Lower lobe of right lung (tissue), 2 donors: ENCODE measurements around the gene ACTL8. TPM values are rescaled to one million over a fixed set of nuclear protein-coding genes. Genes with fewer than 3 reads are reported as not detected.

Source experiments
- ATAC-seq, 2 donors: fragments of 200-7000 bp; cut with Tn5 transposase; one replicate each; pipeline ENCODE4 v1.9.1; 2020 to 2022; ENCODE audit warnings: mild to moderate bottlenecking in 2 of 2, moderate library complexity in 2 of 2
- DNase-seq: peaks from one replicate; pipeline ENCODE4 v3.0.0-alpha.2; 2020
- H3K27ac ChIP-seq: fragments of 200-600 bp; one replicate; pipeline ENCODE4 v1.8.0; 2022
- H3K27me3 ChIP-seq: fragments of 200-600 bp; one replicate; pipeline ENCODE4 v1.8.0; 2022; ENCODE audit warnings: low read depth
- H3K36me3 ChIP-seq: fragments of 200-600 bp; one replicate; pipeline ENCODE4 v1.8.0; 2022; ENCODE audit warnings: mild to moderate bottlenecking
- H3K4me1 ChIP-seq: fragments of 200-600 bp; one replicate; pipeline ENCODE4 v1.8.0; 2022
- H3K4me3 ChIP-seq: fragments of 200-600 bp; one replicate; pipeline ENCODE4 v1.8.0; 2022; ENCODE audit warnings: mild to moderate bottlenecking
- H3K9me3 ChIP-seq: fragments of 200-600 bp; one replicate; pipeline ENCODE4 v1.8.0; 2022
- intact Hi-C: fragments of 100-400 bp; cut with DNase I; formaldehyde crosslinking; loops from one replicate; pipeline ENCODE4 v1.11.0; 2022
- total RNA-seq: library from RNA; stranded (reverse); fragmentation: NEBNext Ultra II Directional; extraction: Animal tissue kit (Norgen Biotek cat#: 25700); gene quantifications from one replicate; pipeline ENCODE4 v1.2.1, GENCODE V29; 2021
- TF ChIP-seq, protein P1 (sequence below): fragments of 200-600 bp; IDR thresholded peaks from one replicate; pipeline ENCODE4 v1.8.0; 2022; ENCODE audit warnings: antibody characterized with exemption, mild to moderate bottlenecking
- donor health status: DM: no; HTN: yes; CAD: no; lungs with severe emphysema.

Gene ACTL8
- total RNA-seq, 1 donor from 2014 or later, result not detected

DNA sequence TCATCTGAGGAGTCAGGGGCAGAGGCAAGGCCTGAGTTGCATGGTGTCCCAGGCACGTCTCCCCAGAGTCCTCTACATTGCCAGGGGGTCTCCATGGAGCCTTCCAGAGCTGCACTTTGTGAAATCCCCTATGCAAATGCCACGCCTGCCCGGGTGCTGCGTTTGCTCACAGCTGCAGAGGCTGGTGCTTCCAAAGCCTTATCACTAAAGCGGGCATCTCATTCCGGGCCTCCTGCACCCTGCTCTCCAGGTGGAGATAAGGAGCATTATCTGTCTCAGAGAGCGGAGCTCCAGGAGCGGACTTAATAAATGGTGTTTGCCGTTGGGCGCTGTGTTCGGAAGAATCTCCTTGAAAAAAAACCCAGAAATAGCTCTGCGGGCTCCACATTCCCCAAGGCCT lies 25.9 kb upstream of the ACTL8 start:
- peaks cover 7% of the 10 kb centered on the region for H3K27me3 ChIP-seq
- DNase-seq, result no peak
- intact Hi-C loops, result no loop called here
- no peak overlapping the region for H3K27ac ChIP-seq
- no peaks in the 10 kb centered on the region for H3K36me3 ChIP-seq
- TF ChIP-seq, protein P1, sequence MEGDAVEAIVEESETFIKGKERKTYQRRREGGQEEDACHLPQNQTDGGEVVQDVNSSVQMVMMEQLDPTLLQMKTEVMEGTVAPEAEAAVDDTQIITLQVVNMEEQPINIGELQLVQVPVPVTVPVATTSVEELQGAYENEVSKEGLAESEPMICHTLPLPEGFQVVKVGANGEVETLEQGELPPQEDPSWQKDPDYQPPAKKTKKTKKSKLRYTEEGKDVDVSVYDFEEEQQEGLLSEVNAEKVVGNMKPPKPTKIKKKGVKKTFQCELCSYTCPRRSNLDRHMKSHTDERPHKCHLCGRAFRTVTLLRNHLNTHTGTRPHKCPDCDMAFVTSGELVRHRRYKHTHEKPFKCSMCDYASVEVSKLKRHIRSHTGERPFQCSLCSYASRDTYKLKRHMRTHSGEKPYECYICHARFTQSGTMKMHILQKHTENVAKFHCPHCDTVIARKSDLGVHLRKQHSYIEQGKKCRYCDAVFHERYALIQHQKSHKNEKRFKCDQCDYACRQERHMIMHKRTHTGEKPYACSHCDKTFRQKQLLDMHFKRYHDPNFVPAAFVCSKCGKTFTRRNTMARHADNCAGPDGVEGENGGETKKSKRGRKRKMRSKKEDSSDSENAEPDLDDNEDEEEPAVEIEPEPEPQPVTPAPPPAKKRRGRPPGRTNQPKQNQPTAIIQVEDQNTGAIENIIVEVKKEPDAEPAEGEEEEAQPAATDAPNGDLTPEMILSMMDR, result no peak
- no peak for ATAC-seq
- H3K9me3 ChIP-seq, result no peaks in the 10 kb centered on the region
- H3K4me1 ChIP-seq, result no peaks in the 10 kb centered on the region
- H3K4me3 ChIP-seq, result no peak overlapping the region

DNA sequence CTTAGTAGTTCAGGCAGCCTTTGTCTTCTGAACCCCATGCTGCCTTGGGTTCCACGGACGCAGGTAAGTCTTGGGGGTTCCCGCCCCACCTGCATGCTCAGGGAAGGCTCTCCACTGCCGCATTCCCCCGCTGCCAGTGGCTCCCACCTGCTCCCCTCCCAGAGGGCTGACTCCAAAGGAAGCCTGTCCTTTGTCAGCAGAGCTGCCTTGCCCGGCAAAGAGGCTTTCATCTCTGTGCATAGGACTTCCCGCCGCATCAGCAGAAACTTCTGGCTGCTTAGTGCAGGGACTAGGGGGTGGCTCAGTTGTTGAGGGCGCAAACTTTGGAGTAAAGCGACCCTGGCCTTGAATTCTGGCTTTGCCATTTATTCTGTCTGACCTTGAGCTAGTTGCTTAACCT lies 25.2 kb upstream of the ACTL8 start:
- Histone ChIP-seq H3K9me3 (no peaks in the 10 kb centered on the region), H3K4me3 (no peak overlapping the region)
- intact Hi-C loops, result no loop called here

DNA sequence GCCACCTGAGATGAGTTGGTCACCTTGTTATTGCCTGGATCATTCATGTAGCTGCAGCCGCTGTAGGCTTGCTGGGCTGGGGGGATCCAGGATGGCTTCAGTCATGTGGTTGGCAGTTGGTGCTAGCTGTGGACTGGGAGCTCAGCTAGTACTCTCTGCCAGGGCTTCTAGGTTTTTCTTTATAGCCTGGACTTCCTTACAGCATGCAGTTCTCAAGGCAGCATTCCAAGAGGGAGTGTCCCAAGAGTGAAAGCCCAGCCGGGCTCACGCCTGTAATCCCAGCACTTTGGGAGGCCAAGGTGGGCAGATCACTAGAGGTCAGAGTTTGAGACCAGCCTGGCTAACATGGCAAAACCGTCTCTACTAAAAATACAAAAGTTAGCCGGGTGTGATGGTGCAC lies 23.7 kb upstream of the ACTL8 start:
- intact Hi-C loops, result no loop called here

More for the DNA sequence above, 25.2 kb upstream of the ACTL8 start:
- Histone ChIP-seq H3K27me3 (peaks cover 7% of the 10 kb centered on the region), H3K27ac (no peak overlapping the region), H3K4me1 (no peaks in the 10 kb centered on the region), H3K36me3 (no peaks in the 10 kb centered on the region)
- DNase-seq, result no peak
- TF ChIP-seq, protein P1, result no peak
- ATAC-seq, result no peak

DNA sequence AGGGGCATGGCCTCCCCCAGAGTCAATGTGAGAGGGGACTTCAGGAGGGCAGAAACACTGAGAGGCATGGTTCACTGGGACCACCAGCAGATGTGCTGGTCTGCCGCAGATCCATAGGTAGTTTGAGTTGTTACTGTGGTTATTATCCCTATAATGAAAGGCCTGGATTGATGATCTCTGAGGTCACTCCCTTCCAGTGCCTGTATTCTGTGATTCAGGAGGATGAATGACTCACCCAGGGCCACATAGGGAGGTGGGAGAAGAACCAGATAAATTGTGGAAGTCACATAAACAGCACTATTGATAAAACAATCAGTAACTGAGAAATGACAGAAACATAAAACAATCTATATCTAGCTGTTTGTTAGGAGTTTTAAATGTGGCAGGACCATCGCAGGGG lies 22.7 kb upstream of the ACTL8 start:
- ATAC-seq, result no peak
- TF ChIP-seq, protein P1, result no peak
- DNase-seq, result no peak
- no peak overlapping the region for H3K4me3 ChIP-seq
- no peaks in the 10 kb centered on the region for H3K4me1 ChIP-seq
- peaks cover 21% of the 10 kb centered on the region for H3K27me3 ChIP-seq
- H3K36me3 ChIP-seq, result no peaks in the 10 kb centered on the region
- no peak overlapping the region for H3K27ac ChIP-seq
- intact Hi-C loops, result no loop called here
- no peaks in the 10 kb centered on the region for H3K9me3 ChIP-seq

More for the DNA sequence above, 23.7 kb upstream of the ACTL8 start:
- TF ChIP-seq, protein P1, result no peak
- Histone ChIP-seq H3K9me3 (no peaks in the 10 kb centered on the region), H3K36me3 (no peaks in the 10 kb centered on the region), H3K27ac (no peak overlapping the region), H3K4me3 (no peak overlapping the region), H3K27me3 (peaks cover 18% of the 10 kb centered on the region), H3K4me1 (no peaks in the 10 kb centered on the region)
- ATAC-seq, result no peak
- no peak for DNase-seq

DNA sequence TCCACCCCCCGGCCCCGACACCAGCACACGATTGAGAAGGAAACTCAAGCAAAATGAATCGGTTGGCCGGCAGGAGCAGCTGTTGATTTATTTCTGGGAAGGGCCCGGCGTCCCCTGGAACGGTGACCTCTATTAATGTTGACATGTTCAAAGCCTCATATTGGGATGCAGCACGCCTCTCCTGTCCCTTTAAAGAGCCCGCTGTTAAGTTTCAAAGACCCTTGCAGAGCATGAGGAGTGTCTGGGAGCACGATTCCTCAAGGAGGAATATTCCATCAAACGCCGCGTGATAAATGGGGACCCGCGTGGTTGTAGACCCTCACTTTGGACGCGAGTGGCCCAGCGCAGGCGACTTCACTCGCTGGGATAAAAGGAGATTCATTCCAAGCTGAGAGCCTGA lies 21.5 kb upstream of the ACTL8 start:
- Histone ChIP-seq H3K36me3 (no peaks in the 10 kb centered on the region), H3K27me3 (peaks cover 21% of the 10 kb centered on the region), H3K4me3 (no peak overlapping the region), H3K27ac (no peak overlapping the region), H3K9me3 (no peaks in the 10 kb centered on the region), H3K4me1 (no peaks in the 10 kb centered on the region)
- TF ChIP-seq, protein P1, result no peak
- no peak for ATAC-seq
- intact Hi-C loops, result no loop called here
- no peak for DNase-seq

DNA sequence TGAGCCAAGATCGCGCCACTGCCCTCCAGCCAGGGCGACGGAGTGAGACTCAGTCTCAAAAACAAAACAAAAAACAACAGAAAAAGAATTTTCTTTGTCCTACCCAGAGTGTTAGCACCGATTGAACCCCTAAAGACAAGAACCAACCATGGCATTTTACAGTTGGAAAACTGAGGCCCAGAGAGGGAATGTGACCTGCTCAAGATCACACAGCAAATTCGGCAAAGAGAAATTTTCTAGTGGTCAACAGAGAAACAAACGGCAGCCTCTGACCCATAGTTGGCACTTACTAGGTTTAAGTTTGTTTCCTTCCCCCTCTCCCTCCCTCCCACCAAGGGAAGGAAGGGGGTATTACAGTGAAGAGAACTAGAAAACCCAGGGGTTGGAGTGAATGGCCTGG lies 20.5 kb upstream of the ACTL8 start:
- H3K9me3 ChIP-seq, result no peaks in the 10 kb centered on the region
- TF ChIP-seq, protein P1, result no peak
- no peaks in the 10 kb centered on the region for H3K4me1 ChIP-seq
- intact Hi-C loops, result no loop called here
- DNase-seq (no peak), ATAC-seq (no peak)
- peaks cover 15% of the 10 kb centered on the region for H3K27me3 ChIP-seq
- H3K36me3 ChIP-seq, result no peaks in the 10 kb centered on the region
- H3K4me3 ChIP-seq, result no peak overlapping the region
- H3K27ac ChIP-seq, result no peak overlapping the region
